ENCODE results near the gene SURF4. TPM values are rescaled to one million over a fixed set of nuclear protein-coding genes. Genes with fewer than 3 reads are reported as not detected.

SURF4 gene
- total and polyA plus RNA-seq, 2 of the 13 experiments (the other 11 are each of a cell fraction or from before 2014, with no cell fraction given): 220 to 265 TPM

- no peak for TF ChIP-seq ZNF639 (CRISPR knock-in tag; conservative IDR thresholded peaks at IDR 0.05)
- TF ChIP-seq ZSCAN5A (CRISPR knock-in tag; IDR thresholded peaks at IDR 0.05; ENCODE audit: borderline replicate concordance): 0 out of 2 replicates have a peak, but pooled peaks have one; percentile 16
- TF ChIP-seq SP5 (CRISPR knock-in tag; IDR thresholded peaks at IDR 0.05; ENCODE audit: borderline replicate concordance, low read depth): peak; percentile 54; the same call in 1 of the 2 replicates
- no peak for TF ChIP-seq ARID3A (IDR thresholded peaks at IDR 0.05; ENCODE audit: low read depth, low read length)
- TF ChIP-seq HIC2 (CRISPR knock-in tag; IDR thresholded peaks at IDR 0.05; ENCODE audit: low read depth): 0 out of 2 replicates have a peak, but pooled peaks have one; percentile 28
- no peak for TF ChIP-seq KDM3A (CRISPR knock-in tag; IDR thresholded peaks at IDR 0.05; ENCODE audit: low read depth)
Measured at GRCh38 chr9:133360400-133361393, 15.2 kb downstream of the SURF4 start (continued).
